ENCODE results near the gene CER1.

Gene CER1

DNA sequence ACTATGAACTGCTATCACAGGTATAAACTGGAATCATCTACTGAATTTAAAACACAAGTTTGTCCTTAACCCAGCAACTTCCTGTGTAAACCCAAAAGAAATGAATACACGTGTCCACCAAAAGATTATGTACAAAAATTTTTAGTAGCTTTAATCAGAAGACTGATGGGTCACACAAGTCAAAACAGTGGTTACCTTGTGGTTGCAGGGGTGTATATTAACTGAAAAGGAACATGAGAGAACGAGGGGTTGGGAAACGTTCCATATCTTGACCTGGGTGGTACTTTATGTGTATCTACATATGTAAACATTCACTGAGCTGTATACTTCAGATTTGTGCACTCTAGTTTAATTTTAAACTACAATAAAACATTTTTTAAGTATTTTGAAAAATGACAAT is 47.9 kb downstream of the CER1 start:
- Histone ChIP-seq H3K9me2 (replicated peaks; ENCODE audit: control insufficient read depth, low read length) (no peaks in the 10 kb centered on the region), H3K4me2 (ENCODE audit: low read length) (no peak overlapping the region), H4K20me1 (ENCODE audit: control insufficient read depth, insufficient read depth, low read depth, low read length) (no peaks in the 10 kb centered on the region), H3K27me3 (ENCODE audit: control insufficient read depth, low read length) (no peaks in the 10 kb centered on the region), H3F3A (ENCODE audit: control insufficient read depth, insufficient read depth) (no peaks in the 10 kb centered on the region), H3K79me2 (ENCODE audit: control insufficient read depth, low read length) (no peaks in the 10 kb centered on the region), H3K27ac (ENCODE audit: low read depth, low read length) (no peak overlapping the region), H3K36me3 (ENCODE audit: control insufficient read depth, low read length) (peaks cover 3% of the 10 kb centered on the region), H3K4me1 (ENCODE audit: control insufficient read depth, low read length) (no peaks in the 10 kb centered on the region), H3K4me3 (ENCODE audit: low read length) (no peak overlapping the region), H3K9me3 (ENCODE audit: control insufficient read depth, insufficient read depth, low read length) (no peaks in the 10 kb centered on the region)
- TF ChIP-seq, protein P1, sequence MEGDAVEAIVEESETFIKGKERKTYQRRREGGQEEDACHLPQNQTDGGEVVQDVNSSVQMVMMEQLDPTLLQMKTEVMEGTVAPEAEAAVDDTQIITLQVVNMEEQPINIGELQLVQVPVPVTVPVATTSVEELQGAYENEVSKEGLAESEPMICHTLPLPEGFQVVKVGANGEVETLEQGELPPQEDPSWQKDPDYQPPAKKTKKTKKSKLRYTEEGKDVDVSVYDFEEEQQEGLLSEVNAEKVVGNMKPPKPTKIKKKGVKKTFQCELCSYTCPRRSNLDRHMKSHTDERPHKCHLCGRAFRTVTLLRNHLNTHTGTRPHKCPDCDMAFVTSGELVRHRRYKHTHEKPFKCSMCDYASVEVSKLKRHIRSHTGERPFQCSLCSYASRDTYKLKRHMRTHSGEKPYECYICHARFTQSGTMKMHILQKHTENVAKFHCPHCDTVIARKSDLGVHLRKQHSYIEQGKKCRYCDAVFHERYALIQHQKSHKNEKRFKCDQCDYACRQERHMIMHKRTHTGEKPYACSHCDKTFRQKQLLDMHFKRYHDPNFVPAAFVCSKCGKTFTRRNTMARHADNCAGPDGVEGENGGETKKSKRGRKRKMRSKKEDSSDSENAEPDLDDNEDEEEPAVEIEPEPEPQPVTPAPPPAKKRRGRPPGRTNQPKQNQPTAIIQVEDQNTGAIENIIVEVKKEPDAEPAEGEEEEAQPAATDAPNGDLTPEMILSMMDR (IDR thresholded peaks at IDR 0.05; ENCODE audit: low read depth, low read length, poor library complexity, severe bottlenecking): no peak
- no peak for TF ChIP-seq EZH2phosphoT487 (IDR thresholded peaks at IDR 0.05; ENCODE audit: borderline replicate concordance, low read length)

DNA sequence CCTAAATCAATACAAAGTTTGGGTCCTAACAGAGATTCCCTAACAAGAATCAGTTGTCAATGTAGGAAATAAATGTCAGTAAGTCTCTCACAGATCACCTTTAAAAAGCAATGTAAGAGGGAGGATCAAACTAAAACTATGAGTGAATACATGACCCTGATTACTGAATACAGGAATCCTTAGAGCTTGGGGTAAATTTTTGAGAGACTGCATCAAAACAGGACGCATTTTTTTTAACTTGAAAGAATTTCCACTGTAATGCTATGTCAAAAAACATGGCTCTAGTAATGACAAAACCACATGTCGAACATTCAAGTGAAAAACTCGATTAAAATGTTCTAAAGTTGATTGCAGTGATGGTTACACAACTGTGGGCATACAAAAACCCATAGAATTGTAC is 51.2 kb downstream of the CER1 start:
- Histone ChIP-seq H3K27ac (ENCODE audit: low read depth, low read length) (no peak overlapping the region), H3K9me2 (replicated peaks; ENCODE audit: control insufficient read depth, low read length) (no peaks in the 10 kb centered on the region), H4K20me1 (ENCODE audit: control insufficient read depth, insufficient read depth, low read depth, low read length) (no peaks in the 10 kb centered on the region), H3K4me2 (ENCODE audit: low read length) (no peak overlapping the region), H3K4me3 (ENCODE audit: low read length) (no peak overlapping the region), H3K4me1 (ENCODE audit: control insufficient read depth, low read length) (no peaks in the 10 kb centered on the region), H3K36me3 (ENCODE audit: control insufficient read depth, low read length) (peaks cover 3% of the 10 kb centered on the region), H3K9me3 (ENCODE audit: control insufficient read depth, insufficient read depth, low read length) (no peaks in the 10 kb centered on the region), H3K27me3 (ENCODE audit: control insufficient read depth, low read length) (no peaks in the 10 kb centered on the region), H3F3A (ENCODE audit: control insufficient read depth, insufficient read depth) (no peaks in the 10 kb centered on the region), H3K79me2 (ENCODE audit: control insufficient read depth, low read length) (no peaks in the 10 kb centered on the region)
- TF ChIP-seq, protein P1 (IDR thresholded peaks at IDR 0.05; ENCODE audit: low read depth, low read length, poor library complexity, severe bottlenecking): no peak
- TF ChIP-seq EZH2phosphoT487 (IDR thresholded peaks at IDR 0.05; ENCODE audit: borderline replicate concordance, low read length): no peak

DNA sequence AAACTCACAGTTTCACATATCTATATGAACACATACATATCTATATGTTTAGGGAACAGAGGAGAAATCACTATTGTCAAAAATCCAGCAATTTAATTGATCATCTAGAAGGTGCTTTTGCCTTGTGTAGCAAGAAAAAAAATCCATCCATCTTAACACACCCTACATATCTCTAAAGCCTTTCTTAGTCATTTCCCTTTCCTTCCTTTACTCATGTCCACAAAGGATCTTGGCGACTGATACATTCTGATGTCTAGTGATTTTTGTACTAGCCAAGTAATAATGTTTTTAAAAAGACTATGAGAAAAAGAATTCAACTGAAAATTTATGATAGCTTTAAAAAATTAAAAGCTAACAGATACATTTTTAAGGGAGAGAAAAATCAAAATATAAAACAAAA is 51.8 kb downstream of the CER1 start:
- Histone ChIP-seq H3K4me2 (ENCODE audit: low read length) (no peak overlapping the region), H3K9me2 (replicated peaks; ENCODE audit: control insufficient read depth, low read length) (no peaks in the 10 kb centered on the region), H3F3A (ENCODE audit: control insufficient read depth, insufficient read depth) (no peaks in the 10 kb centered on the region), H3K36me3 (ENCODE audit: control insufficient read depth, low read length) (peaks cover 3% of the 10 kb centered on the region), H3K27me3 (ENCODE audit: control insufficient read depth, low read length) (no peaks in the 10 kb centered on the region), H3K4me1 (ENCODE audit: control insufficient read depth, low read length) (no peaks in the 10 kb centered on the region), H3K27ac (ENCODE audit: low read depth, low read length) (no peak overlapping the region), H3K4me3 (ENCODE audit: low read length) (no peak overlapping the region), H3K9me3 (ENCODE audit: control insufficient read depth, insufficient read depth, low read length) (no peaks in the 10 kb centered on the region), H3K79me2 (ENCODE audit: control insufficient read depth, low read length) (no peaks in the 10 kb centered on the region), H4K20me1 (ENCODE audit: control insufficient read depth, insufficient read depth, low read depth, low read length) (no peaks in the 10 kb centered on the region)
- TF ChIP-seq EZH2phosphoT487 (IDR thresholded peaks at IDR 0.05; ENCODE audit: borderline replicate concordance, low read length): no peak
- TF ChIP-seq, protein P1 (IDR thresholded peaks at IDR 0.05; ENCODE audit: low read depth, low read length, poor library complexity, severe bottlenecking): no peak
